T-helper 2 cell treated with Interferon-gamma antibody and Interleukin-4, amounts not matched to agents 5 μg/mL and 100 μg/mL, for 36 hours (primary cell): Measurements from ENCODE around the gene DAD1.
"Not testable (repeated sequence)": the region's sequence is repeated elsewhere in the genome, so short reads cannot be mapped to it uniquely, and the experiment has no call there.

Experiments used
- DNase-seq: peaks from one replicate; pipeline ENCODE4 v3.0.0; 2021; ENCODE audit warnings: low spot score
- H3K27ac Mint-ChIP-seq: one replicate; pipeline ENCODE4 v1.8.0; 2021; ENCODE audit warnings: mild to moderate bottlenecking, mixed read lengths
- H3K27me3 Mint-ChIP-seq: one replicate; pipeline ENCODE4 v1.8.0; 2021; ENCODE audit warnings: low read depth, mixed read lengths
- H3K36me3 Mint-ChIP-seq: one replicate; pipeline ENCODE4 v1.8.0; 2021; ENCODE audit warnings: low read depth, mixed read lengths
- H3K4me1 Mint-ChIP-seq: one replicate; pipeline ENCODE4 v1.8.0; 2021; ENCODE audit warnings: low read depth, mixed read lengths
- H3K4me3 Mint-ChIP-seq: one replicate; pipeline ENCODE4 v1.8.0; 2022; ENCODE audit warnings: mild to moderate bottlenecking, moderate library complexity, mixed read lengths
- H3K9me3 Mint-ChIP-seq: one replicate; pipeline ENCODE4 v1.8.0; 2021; ENCODE audit warnings: mixed read lengths

The DAD1 gene

GRCh38 chr14:22594156-22594716, 5.2 kb upstream of the DAD1 start:
- H3K9me3 Mint-ChIP-seq, result no peaks in the 10 kb centered on the region
- peaks cover 5% of the 10 kb centered on the region for H3K27me3 Mint-ChIP-seq
- no peak for DNase-seq
- peaks cover 26% of the 10 kb centered on the region for H3K4me1 Mint-ChIP-seq
- H3K27ac Mint-ChIP-seq, result no peak overlapping the region
- H3K36me3 Mint-ChIP-seq, result no peaks in the 10 kb centered on the region
- no peak overlapping the region for H3K4me3 Mint-ChIP-seq

DNA sequence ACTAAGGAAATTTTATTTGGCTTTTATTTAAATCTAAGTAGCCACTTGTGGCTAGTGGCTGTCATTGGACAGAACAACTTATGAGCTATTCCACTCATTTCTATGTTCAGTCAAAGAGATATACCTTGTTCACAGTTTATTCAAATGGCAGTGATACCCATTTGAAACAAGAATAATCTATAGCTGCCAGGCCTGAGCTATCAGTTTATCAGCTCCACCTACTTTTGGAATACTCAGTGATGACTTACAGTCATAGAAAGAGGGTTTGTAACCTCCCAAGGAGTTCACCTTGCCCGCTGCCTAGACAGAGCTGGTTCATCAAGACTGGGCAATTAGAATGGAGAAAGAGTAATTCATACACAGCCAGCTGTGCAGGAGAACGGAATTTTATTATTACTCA, 4.6 kb upstream of the DAD1 start:
- peaks cover 1% of the 10 kb centered on the region for H3K36me3 Mint-ChIP-seq
- H3K4me1 Mint-ChIP-seq, result peaks cover 23% of the 10 kb centered on the region
- H3K27me3 Mint-ChIP-seq, result peaks cover 8% of the 10 kb centered on the region
- H3K4me3 Mint-ChIP-seq, result no peak overlapping the region
- no peak overlapping the region for H3K27ac Mint-ChIP-seq
- no peak for DNase-seq
- H3K9me3 Mint-ChIP-seq, result no peaks in the 10 kb centered on the region

DNA sequence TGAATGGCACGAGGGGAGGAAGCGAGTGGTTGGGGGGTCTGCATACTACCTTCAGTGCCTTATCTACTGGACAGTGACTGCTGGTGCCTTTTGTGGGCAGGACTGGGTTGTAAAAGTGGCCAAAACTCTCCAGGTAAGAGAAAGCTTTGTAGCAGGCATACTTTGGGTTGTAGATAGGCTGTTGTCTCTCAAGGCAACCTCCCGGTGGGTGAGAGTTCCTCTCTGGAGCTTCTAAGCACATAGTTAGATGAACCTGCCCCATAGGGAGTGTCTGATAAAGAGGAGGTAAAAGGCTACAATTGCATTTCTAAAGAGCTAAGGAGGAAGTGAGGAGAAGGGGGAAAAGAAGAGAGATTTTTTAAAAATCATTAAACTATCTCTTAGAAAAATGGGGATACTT, 4.2 kb upstream of the DAD1 start:
- Mint-ChIP-seq H3K27ac (peak overlapping the region; percentile 47), H3K36me3 (peaks cover 3% of the 10 kb centered on the region)
- DNase-seq, result no peak

DNA sequence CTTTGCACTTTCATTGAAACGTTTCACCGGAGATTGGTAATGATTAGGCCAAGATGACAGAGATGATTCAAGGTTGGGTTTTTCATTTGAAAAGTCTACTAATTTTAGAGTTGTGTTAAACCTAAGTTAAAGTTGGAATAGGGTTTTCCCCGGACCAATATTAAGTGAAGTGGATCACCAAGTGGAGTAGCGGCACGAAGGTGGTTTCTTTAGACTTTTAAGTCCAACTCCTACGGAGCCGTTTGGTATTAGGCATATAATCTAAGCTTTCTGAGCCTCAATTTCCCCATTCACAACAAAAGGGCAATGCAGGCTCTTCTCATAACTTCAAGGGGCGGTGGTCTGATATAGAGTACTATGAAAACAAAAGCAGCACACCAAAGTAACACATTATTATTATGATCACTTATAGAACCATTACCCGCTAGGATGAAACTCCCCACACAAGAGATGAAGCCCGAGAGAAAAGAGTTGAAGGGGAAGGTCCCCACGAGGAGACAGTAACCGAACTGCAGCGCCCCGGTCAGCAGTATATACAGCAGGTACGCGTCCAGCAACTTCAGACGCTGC, 413 bp downstream of the DAD1 start:
- Mint-ChIP-seq H3K36me3 (peaks cover 29% of the 10 kb centered on the region), H3K4me1 (peaks cover 53% of the 10 kb centered on the region), H3K4me3 (peak overlapping the region; percentile 99), H3K9me3 (no peaks in the 10 kb centered on the region), H3K27me3 (peaks cover 5% of the 10 kb centered on the region), H3K27ac (peak overlapping the region; percentile 100)
- no peak for DNase-seq

More for the DNA sequence above, 4.2 kb upstream of the DAD1 start:
- Mint-ChIP-seq H3K4me3 (no peak overlapping the region), H3K27me3 (peaks cover 8% of the 10 kb centered on the region), H3K4me1 (peaks cover 22% of the 10 kb centered on the region), H3K9me3 (no peaks in the 10 kb centered on the region)

DNA sequence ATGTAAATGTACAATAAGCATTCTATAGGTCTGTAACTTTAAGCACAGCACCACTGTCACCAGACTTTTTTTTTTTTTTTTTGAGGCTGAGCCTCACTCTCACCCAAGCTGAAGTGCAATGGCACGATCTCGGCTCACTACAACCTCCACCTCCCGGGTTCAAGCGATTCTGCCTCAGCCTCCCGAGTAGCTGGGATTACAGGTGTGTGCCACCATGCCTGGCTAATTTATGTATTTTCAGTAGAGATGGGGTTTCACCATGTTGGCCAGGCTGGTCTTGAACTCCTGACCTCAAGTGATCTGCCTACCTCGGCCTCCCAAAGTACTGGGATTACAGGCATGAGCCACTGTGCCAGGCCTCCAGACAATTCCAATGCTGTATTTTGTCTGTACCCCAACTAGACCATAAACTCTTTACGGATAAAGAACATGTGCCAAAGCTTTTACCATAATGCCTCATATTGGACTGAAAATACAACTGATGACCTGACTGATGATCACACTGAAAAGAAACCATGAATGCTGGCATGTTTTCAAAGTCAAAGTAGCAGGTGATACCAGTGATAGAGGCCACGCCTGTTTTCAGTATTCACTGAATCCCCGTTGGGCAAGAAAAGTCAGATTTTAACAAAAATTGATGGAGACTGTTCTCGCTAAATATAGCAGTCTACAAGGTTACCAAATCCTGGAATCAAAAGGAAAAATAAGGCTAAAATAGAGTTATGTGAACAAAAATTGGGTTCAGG, 1.2 kb downstream of the DAD1 start:
- peaks cover 34% of the 10 kb centered on the region for H3K36me3 Mint-ChIP-seq

GRCh38 chr14:22587247-22587646, 1.8 kb downstream of the DAD1 start:
- no peaks in the 10 kb centered on the region for H3K9me3 Mint-ChIP-seq
- H3K27ac Mint-ChIP-seq, result peak overlapping the region; percentile 100
- peak overlapping the region; percentile 99 for H3K4me3 Mint-ChIP-seq
- H3K27me3 Mint-ChIP-seq, result peaks cover 3% of the 10 kb centered on the region
- H3K36me3 Mint-ChIP-seq, result peaks cover 34% of the 10 kb centered on the region
- H3K4me1 Mint-ChIP-seq, result peaks cover 64% of the 10 kb centered on the region
- no peak for DNase-seq

More for the DNA sequence above, 1.2 kb downstream of the DAD1 start:
- H3K9me3 Mint-ChIP-seq, H3K27me3 Mint-ChIP-seq, DNase-seq: not testable (repeated sequence)
- Mint-ChIP-seq H3K4me3 (peak overlapping the region; percentile 99), H3K27ac (peak overlapping the region; percentile 100), H3K4me1 (peaks cover 58% of the 10 kb centered on the region)

DNA sequence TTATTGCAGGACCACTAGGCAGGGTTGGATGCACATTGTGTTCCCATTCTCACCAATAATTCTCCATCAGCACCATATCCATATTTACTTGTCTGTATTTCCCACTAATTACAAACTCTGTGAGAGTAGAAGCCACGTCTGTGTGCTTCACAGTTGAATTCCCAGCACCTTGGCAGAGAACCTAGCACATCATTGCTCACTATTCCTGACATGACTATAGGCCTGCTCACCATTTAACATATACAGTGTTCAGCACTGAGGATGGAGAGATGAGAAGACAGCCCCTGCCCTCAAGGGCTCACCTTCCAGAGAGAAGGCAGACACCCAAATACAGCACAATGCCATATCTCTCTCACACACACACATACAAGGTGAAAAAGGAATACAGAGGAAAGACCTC, 5.0 kb downstream of the DAD1 start:
- H3K4me1 Mint-ChIP-seq, result peaks cover 62% of the 10 kb centered on the region
- no peaks in the 10 kb centered on the region for H3K9me3 Mint-ChIP-seq
- peaks cover under 1% of the 10 kb centered on the region for H3K27me3 Mint-ChIP-seq
- peak overlapping the region; percentile 79 for H3K27ac Mint-ChIP-seq
- peaks cover 44% of the 10 kb centered on the region for H3K36me3 Mint-ChIP-seq
- DNase-seq, result no peak
- H3K4me3 Mint-ChIP-seq, result peak overlapping the region; percentile 23

DNA sequence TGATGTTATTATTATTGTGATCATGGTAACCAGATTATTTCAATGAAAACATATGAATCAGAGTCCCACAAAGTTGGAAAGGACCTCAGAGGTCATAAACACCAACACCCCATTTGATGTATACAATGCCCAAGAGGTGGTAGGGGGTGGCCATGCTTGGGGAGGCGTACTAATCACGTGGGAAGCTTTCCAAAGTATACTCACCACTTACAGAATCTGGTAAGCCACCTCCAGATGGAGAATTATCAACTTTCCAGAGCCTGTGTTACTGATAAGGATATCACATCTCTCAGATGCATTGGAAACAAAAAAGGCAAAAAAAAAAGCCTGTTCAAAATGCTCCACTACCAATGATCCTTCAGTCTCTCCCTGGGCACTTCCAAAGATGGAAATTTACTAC, 8.4 kb downstream of the DAD1 start:
- Mint-ChIP-seq H3K4me3 (no peak overlapping the region), H3K27me3 (no peaks in the 10 kb centered on the region), H3K36me3 (peaks cover 33% of the 10 kb centered on the region), H3K27ac (peak overlapping the region; percentile 12), H3K4me1 (peaks cover 63% of the 10 kb centered on the region), H3K9me3 (no peaks in the 10 kb centered on the region)
- DNase-seq, result no peak

GRCh38 chr14:22579881-22580280, 9.1 kb downstream of the DAD1 start:
- no peaks in the 10 kb centered on the region for H3K27me3 Mint-ChIP-seq
- peak overlapping the region; percentile 18 for H3K4me3 Mint-ChIP-seq
- H3K9me3 Mint-ChIP-seq, result no peaks in the 10 kb centered on the region
- peaks cover 56% of the 10 kb centered on the region for H3K4me1 Mint-ChIP-seq
- peaks cover 28% of the 10 kb centered on the region for H3K36me3 Mint-ChIP-seq
- DNase-seq, result no peak
- H3K27ac Mint-ChIP-seq, result peak overlapping the region; percentile 22

DNA sequence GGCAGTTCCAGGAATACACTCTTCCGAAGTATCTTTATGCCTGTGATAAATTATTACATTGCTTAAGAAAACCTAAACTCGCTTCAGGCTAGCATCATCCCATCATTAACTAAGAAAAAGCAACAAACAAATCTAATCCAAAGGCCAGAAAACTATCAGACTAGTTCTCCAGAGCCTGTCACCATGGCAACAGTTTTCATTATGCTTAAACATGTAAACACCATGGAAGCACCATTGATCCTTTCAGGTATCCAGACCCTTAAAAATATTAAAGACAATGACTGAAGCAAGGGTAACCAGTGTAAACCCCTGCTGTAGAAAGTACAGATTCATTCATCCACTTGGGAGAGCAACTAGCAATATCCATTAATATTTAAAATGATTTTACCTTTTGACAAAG, 9.8 kb downstream of the DAD1 start:
- no peak for DNase-seq
- H3K27ac Mint-ChIP-seq, result peak overlapping the region; percentile 69
- no peaks in the 10 kb centered on the region for H3K27me3 Mint-ChIP-seq
- H3K36me3 Mint-ChIP-seq, result peaks cover 32% of the 10 kb centered on the region
- H3K4me3 Mint-ChIP-seq, result peak overlapping the region; percentile 63
- H3K4me1 Mint-ChIP-seq, result peaks cover 51% of the 10 kb centered on the region
- no peaks in the 10 kb centered on the region for H3K9me3 Mint-ChIP-seq

DNA sequence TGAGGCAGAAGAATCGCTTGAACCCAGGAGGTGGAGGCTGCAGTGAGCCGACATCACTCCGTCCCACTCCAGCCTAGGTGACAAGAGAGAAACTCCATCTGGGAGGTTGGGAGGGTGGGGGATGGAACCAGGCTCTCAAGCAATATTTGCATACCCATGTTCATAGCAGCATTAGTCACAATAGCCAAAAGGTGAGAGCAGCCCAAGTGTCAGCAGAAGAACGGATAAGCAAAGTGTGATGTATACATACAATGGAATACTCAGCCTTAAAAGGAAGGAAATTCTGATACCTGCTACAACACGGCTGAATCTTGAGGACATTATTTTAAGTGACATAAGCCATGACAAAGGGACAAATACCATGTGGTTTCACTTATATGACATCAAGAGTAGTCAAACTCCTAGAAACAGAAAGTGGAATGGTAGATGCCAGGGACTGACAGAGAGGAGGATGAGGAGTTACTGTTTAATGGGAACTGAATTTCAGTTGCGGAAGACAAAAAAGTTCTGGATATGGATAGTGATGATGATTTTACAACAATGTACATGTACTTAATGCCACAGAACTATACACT, 11.6 kb downstream of the DAD1 start:
- Mint-ChIP-seq H3K4me1 (peaks cover 46% of the 10 kb centered on the region), H3K27me3 (no peaks in the 10 kb centered on the region), H3K36me3 (peaks cover 41% of the 10 kb centered on the region), H3K27ac (peak overlapping the region; percentile 75), H3K4me3 (peak overlapping the region; percentile 46), H3K9me3 (no peaks in the 10 kb centered on the region)
- DNase-seq, result no peak

DNA sequence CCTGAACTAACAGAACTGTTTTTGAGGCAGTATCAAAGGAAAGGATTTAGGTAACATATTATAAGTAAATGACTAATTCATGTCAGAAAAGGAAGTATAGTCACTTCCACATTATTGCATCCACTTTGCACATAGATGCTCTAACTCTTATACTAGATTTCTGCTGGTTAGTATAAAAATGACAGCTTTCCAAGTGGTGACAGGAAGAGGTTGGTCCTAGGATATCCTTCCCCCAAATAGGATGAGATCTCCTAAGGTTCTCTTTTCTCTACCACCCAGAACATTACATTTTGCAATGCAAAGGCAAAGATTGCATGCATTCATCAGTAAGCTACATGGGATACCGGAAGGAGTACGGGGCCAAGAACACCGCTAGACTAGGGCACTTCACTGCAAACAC, 15.2 kb downstream of the DAD1 start:
- peaks cover 45% of the 10 kb centered on the region for H3K4me1 Mint-ChIP-seq
- no peaks in the 10 kb centered on the region for H3K9me3 Mint-ChIP-seq
- no peak overlapping the region for H3K4me3 Mint-ChIP-seq
- peaks cover 53% of the 10 kb centered on the region for H3K36me3 Mint-ChIP-seq
- peak overlapping the region; percentile 8 for H3K27ac Mint-ChIP-seq
- no peak for DNase-seq
- H3K27me3 Mint-ChIP-seq, result no peaks in the 10 kb centered on the region

DNA sequence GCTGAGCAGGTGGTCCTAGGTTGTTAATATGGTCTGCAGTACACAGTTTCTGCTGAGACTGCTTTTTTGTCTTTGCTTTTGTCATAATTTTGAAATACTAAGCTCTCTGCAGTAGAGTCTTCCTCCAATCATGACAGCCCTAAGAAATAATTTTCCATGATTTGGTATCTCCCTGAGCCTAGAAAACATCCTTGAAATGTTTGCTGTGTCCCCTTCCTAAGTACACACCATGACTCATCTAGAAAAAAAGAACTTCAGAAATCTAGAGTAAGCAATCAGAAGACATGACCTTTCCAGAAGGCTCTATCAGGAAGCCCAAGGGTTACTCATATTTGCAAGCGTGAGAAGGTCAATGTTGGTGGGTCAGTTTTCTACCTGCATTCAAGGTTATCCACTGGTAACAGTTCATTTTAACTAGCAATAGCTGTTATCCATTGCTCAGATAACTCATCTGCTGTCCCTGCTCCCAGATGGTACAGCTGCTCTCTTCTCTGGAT, 16.4 kb downstream of the DAD1 start:
- Mint-ChIP-seq H3K27me3 (no peaks in the 10 kb centered on the region), H3K4me1 (peaks cover 47% of the 10 kb centered on the region), H3K27ac (peak overlapping the region; percentile 70), H3K4me3 (no peak overlapping the region), H3K36me3 (peaks cover 62% of the 10 kb centered on the region), H3K9me3 (no peaks in the 10 kb centered on the region)
- no peak for DNase-seq
